OCI-LY3 (cell line): ENCODE measurements around the gene MED10.
"Not testable (repeated sequence)": the region's sequence is repeated elsewhere in the genome, so short reads cannot be mapped to it uniquely, and the experiment has no call there.

Experiments used
- H2AFZ ChIP-seq: fragments of 200-600, 300-600 bp; shearing (Covaris generic); 2 replicates; pipeline ENCODE4 v1.6.0; 2014; ENCODE audit warnings: antibody characterized with exemption, low read depth, low read length
- H3K27ac ChIP-seq: fragments of 200-600, 300-600 bp; sonication (generic); 2 replicates; pipeline ENCODE4 v1.5.1; 2014; ENCODE audit warnings: mild to moderate bottlenecking, low read length, moderate library complexity, mixed read lengths
- H3K27me3 ChIP-seq: fragments of 200-600, 300-600 bp; sonication (generic); 2 replicates; pipeline ENCODE4 v1.6.1; 2014; ENCODE audit warnings: low read depth, low read length, mixed read lengths
- H3K36me3 ChIP-seq: fragments of 200-600, 300-600 bp; sonication (generic); replicated peaks from 2 replicates; pipeline ENCODE3; 2014; ENCODE audit warnings: low read depth, low read length, mixed read lengths
- H3K4me1 ChIP-seq: fragments of 300-600, 200-600 bp; sonication (generic); 2 replicates; pipeline ENCODE4 v1.6.1; 2014; ENCODE audit warnings: low read length, mixed read lengths
- H3K4me2 ChIP-seq: fragments of 200-600, 300-600 bp; sonication (generic); 2 replicates; pipeline ENCODE4 v1.6.1; 2014; ENCODE audit warnings: low read length, mixed read lengths
- H3K4me3 ChIP-seq: fragments of 300-600, 200-600 bp; sonication (generic); 2 replicates; pipeline ENCODE4 v1.5.1; 2014; ENCODE audit warnings: antibody characterized with exemption, mild to moderate bottlenecking, low read length, moderate library complexity
- H3K79me2 ChIP-seq: fragments of 300-600, 200-600 bp; shearing (Covaris generic); 2 replicates; pipeline ENCODE4 v1.6.1; 2014; ENCODE audit warnings: mild to moderate bottlenecking, low read length, mixed read lengths
- H3K9ac ChIP-seq: fragments of 300-600, 200-600 bp; shearing (Covaris generic); 2 replicates; pipeline ENCODE4 v1.6.0; 2014; ENCODE audit warnings: mild to moderate bottlenecking, low read length, moderate library complexity
- H3K9me3 ChIP-seq: fragments of 200-600, 300-600 bp; shearing (Covaris generic); 2 replicates; pipeline ENCODE4 v1.6.1; 2014; ENCODE audit warnings: low read length, mixed read lengths; ENCODE audit not compliant: insufficient read depth
- H4K20me1 ChIP-seq: fragments of 200-600, 300-600 bp; sonication (generic); 2 replicates; pipeline ENCODE4 v1.6.1; 2016; ENCODE audit warnings: low read length, mixed read lengths; ENCODE audit not compliant: insufficient read depth
- EZH2phosphoT487 ChIP-seq: fragments of 200-600 bp; shearing (Covaris generic); IDR thresholded peaks from 2 replicates; pipeline ENCODE4 v1.6.1; 2018; ENCODE audit warnings: antibody characterized with exemption, mixed run types, low read depth
- TF ChIP-seq, protein P1 (sequence below): fragments of 200-600, 300-600 bp; sonication (generic); IDR thresholded peaks from 2 replicates; pipeline ENCODE4 v1.5.1; 2014; ENCODE audit warnings: antibody characterized with exemption, low read length, low read depth

MED10 gene

GRCh38 chr5:6361101-6361500 lies 17.2 kb downstream of the MED10 start:
- TF ChIP-seq, protein P1, sequence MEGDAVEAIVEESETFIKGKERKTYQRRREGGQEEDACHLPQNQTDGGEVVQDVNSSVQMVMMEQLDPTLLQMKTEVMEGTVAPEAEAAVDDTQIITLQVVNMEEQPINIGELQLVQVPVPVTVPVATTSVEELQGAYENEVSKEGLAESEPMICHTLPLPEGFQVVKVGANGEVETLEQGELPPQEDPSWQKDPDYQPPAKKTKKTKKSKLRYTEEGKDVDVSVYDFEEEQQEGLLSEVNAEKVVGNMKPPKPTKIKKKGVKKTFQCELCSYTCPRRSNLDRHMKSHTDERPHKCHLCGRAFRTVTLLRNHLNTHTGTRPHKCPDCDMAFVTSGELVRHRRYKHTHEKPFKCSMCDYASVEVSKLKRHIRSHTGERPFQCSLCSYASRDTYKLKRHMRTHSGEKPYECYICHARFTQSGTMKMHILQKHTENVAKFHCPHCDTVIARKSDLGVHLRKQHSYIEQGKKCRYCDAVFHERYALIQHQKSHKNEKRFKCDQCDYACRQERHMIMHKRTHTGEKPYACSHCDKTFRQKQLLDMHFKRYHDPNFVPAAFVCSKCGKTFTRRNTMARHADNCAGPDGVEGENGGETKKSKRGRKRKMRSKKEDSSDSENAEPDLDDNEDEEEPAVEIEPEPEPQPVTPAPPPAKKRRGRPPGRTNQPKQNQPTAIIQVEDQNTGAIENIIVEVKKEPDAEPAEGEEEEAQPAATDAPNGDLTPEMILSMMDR, result no peak
- no peak for TF ChIP-seq EZH2phosphoT487
- Histone ChIP-seq H3K9ac (no peak overlapping the region), H3K4me2 (no peak overlapping the region), H4K20me1 (no peaks in the 10 kb centered on the region), H3K27me3 (no peaks in the 10 kb centered on the region), H3K36me3 (no peaks in the 10 kb centered on the region), H2AFZ (no peak overlapping the region), H3K4me1 (no peaks in the 10 kb centered on the region), H3K79me2 (no peaks in the 10 kb centered on the region), H3K4me3 (no peak overlapping the region), H3K27ac (no peak overlapping the region), H3K9me3 (no peaks in the 10 kb centered on the region)

- TF ChIP-seq, protein P1, result no peak
- TF ChIP-seq EZH2phosphoT487, result no peak
- Histone ChIP-seq H3K4me3 (no peak overlapping the region), H3K9me3 (no peaks in the 10 kb centered on the region), H2AFZ (no peak overlapping the region), H3K79me2 (no peaks in the 10 kb centered on the region), H4K20me1 (no peaks in the 10 kb centered on the region), H3K27me3 (no peaks in the 10 kb centered on the region), H3K9ac (no peak overlapping the region), H3K36me3 (no peaks in the 10 kb centered on the region), H3K4me1 (no peaks in the 10 kb centered on the region), H3K27ac (no peak overlapping the region), H3K4me2 (no peak overlapping the region)
These were observed 17.8 kb downstream of the MED10 start for GRCh38 chr5:6360323-6361072.

DNA sequence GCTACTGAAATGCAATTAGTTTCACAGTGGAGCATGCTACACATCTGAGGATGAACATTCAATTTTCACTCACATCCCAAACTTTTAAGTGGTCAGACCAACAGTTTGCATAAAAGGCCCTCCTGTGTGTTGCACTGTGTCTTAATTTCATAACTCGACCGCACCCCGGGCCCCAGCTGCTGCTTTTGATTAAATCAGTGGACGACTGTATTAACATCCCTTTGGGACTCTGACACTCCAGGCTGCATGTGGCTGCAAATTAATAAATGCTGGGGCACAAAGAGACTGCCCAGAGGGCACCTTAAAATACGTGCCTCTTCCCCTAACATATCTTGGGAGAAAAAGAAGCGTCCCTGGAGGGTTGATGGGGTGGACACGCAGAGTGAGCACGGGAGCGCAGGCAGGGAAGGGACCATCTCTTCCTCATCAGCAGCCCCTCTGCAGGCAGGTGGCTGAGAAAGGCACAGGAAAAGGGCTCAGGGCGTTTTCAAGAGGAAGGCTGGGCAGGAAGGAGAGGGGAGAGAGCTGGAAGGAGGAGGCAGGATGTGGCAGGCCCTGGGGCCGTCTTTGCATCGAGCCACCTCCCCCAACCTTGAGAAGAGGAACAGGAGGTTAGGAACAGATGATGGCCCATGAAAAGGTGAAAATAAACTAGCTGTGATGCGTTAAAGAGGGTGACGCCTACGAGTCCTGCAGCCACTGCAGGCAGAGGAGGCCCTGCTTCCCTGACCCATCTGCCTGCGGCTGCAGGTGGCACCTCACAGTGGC lies 18.6 kb downstream of the MED10 start:
- H3K4me2 ChIP-seq, result no peak overlapping the region
- H3K9ac ChIP-seq, result no peak overlapping the region
- no peak for TF ChIP-seq EZH2phosphoT487
- TF ChIP-seq, protein P1, result no peak
- H3K79me2 ChIP-seq, result no peaks in the 10 kb centered on the region
- H3K4me3 ChIP-seq, result no peak overlapping the region
- H3K36me3 ChIP-seq, result no peaks in the 10 kb centered on the region
- H3K4me1 ChIP-seq, result no peaks in the 10 kb centered on the region
- H3K27me3 ChIP-seq, result no peaks in the 10 kb centered on the region
- no peaks in the 10 kb centered on the region for H3K9me3 ChIP-seq
- H3K27ac ChIP-seq, result no peak overlapping the region
- H2AFZ ChIP-seq, result no peak overlapping the region
- H4K20me1 ChIP-seq, result no peaks in the 10 kb centered on the region

DNA sequence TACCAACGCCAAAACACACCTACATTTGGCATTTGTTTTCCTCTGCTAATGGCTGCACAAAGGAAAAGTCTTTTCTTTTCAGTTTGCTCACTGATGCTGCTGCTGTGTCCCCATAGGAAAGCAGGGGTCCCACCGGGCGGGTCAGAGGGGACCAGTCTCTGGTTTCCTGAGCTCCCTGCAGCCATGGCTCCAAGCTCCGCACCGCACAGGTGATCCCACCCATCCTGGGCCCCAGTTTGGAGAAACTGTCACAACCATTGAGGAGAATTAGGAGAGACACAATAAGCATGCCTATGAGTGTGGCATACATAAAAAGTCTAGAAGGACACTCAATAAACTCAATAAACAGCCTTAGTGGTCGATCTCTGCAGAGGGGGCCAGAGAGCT lies 19.9 kb downstream of the MED10 start:
- H3K79me2 ChIP-seq, result no peaks in the 10 kb centered on the region
- no peaks in the 10 kb centered on the region for H3K36me3 ChIP-seq
- no peak overlapping the region for H3K4me3 ChIP-seq
- H2AFZ ChIP-seq, result no peak overlapping the region
- TF ChIP-seq, protein P1, result no peak
- no peak for TF ChIP-seq EZH2phosphoT487
- H3K9ac ChIP-seq, result no peak overlapping the region
- H3K27me3 ChIP-seq, result no peaks in the 10 kb centered on the region
- H3K27ac ChIP-seq, result no peak overlapping the region
- no peak overlapping the region for H3K4me2 ChIP-seq
- H3K9me3 ChIP-seq, result no peaks in the 10 kb centered on the region
- no peaks in the 10 kb centered on the region for H4K20me1 ChIP-seq
- H3K4me1 ChIP-seq, result no peaks in the 10 kb centered on the region

GRCh38 chr5:6357817-6358433 lies 20.4 kb downstream of the MED10 start:
- H3K9me3 ChIP-seq, H3K27ac ChIP-seq, H3K36me3 ChIP-seq, H3K4me3 ChIP-seq, H3K9ac ChIP-seq, H4K20me1 ChIP-seq, H3K4me1 ChIP-seq, H3K79me2 ChIP-seq, H3K27me3 ChIP-seq, H3K4me2 ChIP-seq, H2AFZ ChIP-seq: not testable (repeated sequence)
